ENCODE results near the gene WDR37.

The WDR37 gene

DNA sequence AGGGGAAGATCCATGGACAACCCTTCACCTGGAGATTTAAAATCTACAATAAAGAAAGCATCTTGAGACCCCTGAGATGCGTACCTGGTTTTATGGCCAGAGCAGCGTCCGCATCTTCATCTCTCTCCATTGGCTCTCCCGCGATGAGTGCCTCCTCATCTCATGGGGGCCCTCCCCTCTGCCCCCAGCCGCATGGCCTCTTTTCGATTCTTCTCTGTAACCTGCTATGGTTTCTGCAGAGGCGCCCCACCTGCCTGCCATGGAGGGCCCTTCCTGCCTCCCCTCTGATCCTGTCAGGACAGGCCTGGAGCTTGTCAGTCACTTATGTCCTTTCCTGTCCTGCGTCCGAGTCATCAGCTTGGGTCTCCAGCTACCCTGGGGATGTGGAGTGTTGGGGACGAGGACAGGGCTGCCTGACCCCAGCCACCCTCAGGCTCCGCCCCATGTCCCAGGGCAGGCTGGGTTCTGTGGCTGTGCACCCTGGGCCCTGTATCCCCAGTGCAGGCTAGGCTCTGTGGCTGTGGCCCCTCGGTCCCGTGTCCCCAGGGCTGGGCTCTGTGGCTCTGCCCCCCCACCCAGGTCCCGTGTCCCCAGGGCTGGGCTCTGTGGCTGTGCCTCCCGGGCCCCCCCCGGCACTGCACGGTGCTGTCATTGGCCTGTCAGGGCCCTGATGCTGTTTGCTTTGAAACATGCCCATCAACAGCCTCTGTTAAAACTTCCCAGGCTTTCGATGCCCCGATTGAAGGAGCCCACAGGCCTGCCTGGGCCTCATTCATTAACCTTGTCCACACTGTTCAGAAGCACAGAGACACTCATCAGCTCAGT lies 99.8 kb downstream of the WDR37 start:
- Histone ChIP-seq H3K9ac (ENCODE audit: low read depth, low read length, poor library complexity) (no peak overlapping the region), H3K4ac (ENCODE audit: low read length) (no peak overlapping the region), H3K79me1 (ENCODE audit: low read depth, low read length) (no peaks in the 10 kb centered on the region), H2BK120ac (ENCODE audit: low read depth, low read length) (no peak overlapping the region), H3K4me1 (ENCODE audit: control insufficient read depth in 2 of 2, insufficient read depth in 1 of 2, low read depth in 1 of 2, low read length in 2 of 2) (peaks cover 0 to 6% of the 10 kb centered on the region in 2 donors), H2AK5ac (ENCODE audit: low read depth, low read length) (peak overlapping the region; percentile 76), H4K91ac (ENCODE audit: low read depth, low read length, poor library complexity) (no peak overlapping the region), H2AFZ (ENCODE audit: low read length) (no peak overlapping the region), H3K27me3 (ENCODE audit: control insufficient read depth in 3 of 3, insufficient read depth in 3 of 3, low read depth in 1 of 3, low read length in 3 of 3) (peaks cover 0 to 21% (median 0%) of the 10 kb centered on the region in 3 experiments), H2BK5ac (ENCODE audit: low read length) (peak overlapping the region; percentile 84), H3K14ac (ENCODE audit: low read length) (no peak overlapping the region), H2BK15ac (ENCODE audit: low read length) (no peak overlapping the region), H3K23ac (ENCODE audit: low read depth, low read length, poor library complexity) (peak overlapping the region; percentile 75), H3K36me3 (replicated peaks in 1 of 2; ENCODE audit: control insufficient read depth in 2 of 2, insufficient read depth in 2 of 2, low read length in 2 of 2) (no peaks in the 10 kb centered on the region), H3K9me3 (replicated peaks in 1 of 2; ENCODE audit: control insufficient read depth in 2 of 2, insufficient read depth in 1 of 2, low read depth in 1 of 2, low read length in 2 of 2) (no peaks in the 10 kb centered on the region), H4K8ac (ENCODE audit: low read depth, low read length) (no peak overlapping the region), H3K4me3 (ENCODE audit: low read length in 2 of 2) (no peak overlapping the region), H2BK12ac (ENCODE audit: low read length) (no peak overlapping the region), H3K18ac (ENCODE audit: low read length) (peak overlapping the region; percentile 87), H3K4me2 (ENCODE audit: insufficient read depth, low read length, poor library complexity, severe bottlenecking) (no peak overlapping the region), H3K27ac (replicated peaks; ENCODE audit: low read length) (no peak overlapping the region)
- no CpG with 5 or more reads among the region's 20 CpGs for WGBS, 2 donors (ENCODE audit: extremely low coverage in 2 of 2, insufficient read length in 2 of 2, insufficient replicate concordance in 1 of 2)
- no peak for DNase-seq (ENCODE audit: low spot score)

DNA sequence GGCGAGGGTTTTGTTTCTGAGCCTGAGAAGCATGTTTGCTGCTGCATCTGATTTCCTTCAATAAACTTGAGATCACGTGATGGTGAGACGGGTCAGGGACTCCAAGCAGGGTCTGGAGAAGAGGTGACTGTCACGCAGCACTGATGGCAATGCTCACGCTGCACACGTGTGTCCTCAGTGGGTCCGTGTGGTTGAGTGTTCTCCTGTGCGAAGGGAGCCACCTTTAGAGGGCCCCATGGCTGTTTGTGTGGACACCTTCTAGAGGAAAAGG lies 100.4 kb downstream of the WDR37 start:
- peaks cover 0 to 6% of the 10 kb centered on the region in 2 donors for H3K4me1 ChIP-seq (ENCODE audit: control insufficient read depth in 2 of 2, insufficient read depth in 1 of 2, low read depth in 1 of 2, low read length in 2 of 2)
- no CpG with 5 or more reads among the region's 8 CpGs for WGBS, 2 donors (ENCODE audit: extremely low coverage in 2 of 2, insufficient read length in 2 of 2, insufficient replicate concordance in 1 of 2)

DNA sequence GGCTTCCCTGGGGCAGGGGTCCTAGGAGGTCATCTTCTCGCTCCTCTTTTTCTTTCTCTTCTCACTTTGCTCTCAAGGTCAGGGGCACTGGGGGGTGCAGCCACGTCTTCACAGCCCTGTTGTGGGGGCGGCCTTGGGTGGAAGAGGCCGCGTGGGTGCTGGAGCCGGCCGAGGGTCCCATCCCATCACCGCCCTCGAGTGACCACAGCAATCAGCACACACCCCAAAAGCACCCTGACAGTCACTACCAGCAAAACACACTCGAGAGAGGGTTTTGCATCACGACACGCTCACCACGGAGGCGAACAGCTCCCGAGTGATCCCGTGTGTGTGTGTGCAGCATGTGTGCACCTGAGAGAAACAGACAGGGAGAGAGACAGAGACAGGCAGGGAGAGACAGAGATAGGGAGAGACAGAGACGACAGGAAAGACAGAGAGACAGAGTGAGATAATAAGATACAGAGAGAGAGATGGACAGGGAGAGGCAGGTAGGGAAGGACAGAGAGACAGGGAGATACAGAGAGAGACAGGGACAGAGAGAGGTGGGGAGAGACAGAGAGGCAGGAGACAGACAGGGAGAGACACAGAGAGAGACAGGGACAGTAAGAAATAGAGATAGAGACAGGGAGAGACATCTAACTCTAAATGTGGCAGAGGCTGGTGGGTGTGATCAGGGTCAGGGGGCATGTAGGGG lies 100.9 kb downstream of the WDR37 start:
- no peaks in the 10 kb centered on the region for H3K79me1 ChIP-seq (ENCODE audit: low read depth, low read length)
- H3K18ac ChIP-seq (ENCODE audit: low read length): peak overlapping the region; percentile 77
- no peak overlapping the region for H4K91ac ChIP-seq (ENCODE audit: low read depth, low read length, poor library complexity)
- no peak overlapping the region for H2BK120ac ChIP-seq (ENCODE audit: low read depth, low read length)
- no peaks in the 10 kb centered on the region for H3K9me3 ChIP-seq (replicated peaks in 1 of 2; ENCODE audit: control insufficient read depth in 2 of 2, insufficient read depth in 1 of 2, low read depth in 1 of 2, low read length in 2 of 2)
- no peak overlapping the region for H3K4me2 ChIP-seq (ENCODE audit: insufficient read depth, low read length, poor library complexity, severe bottlenecking)
- DNase-seq (ENCODE audit: low spot score): no peak
- H3K4me3 ChIP-seq (ENCODE audit: low read length in 2 of 2): no peak overlapping the region
- H2BK12ac ChIP-seq (ENCODE audit: low read length): peak overlapping the region; percentile 16
- no peak overlapping the region for H4K8ac ChIP-seq (ENCODE audit: low read depth, low read length)
- H3K14ac ChIP-seq (ENCODE audit: low read length): peak overlapping the region; percentile 76
- H2BK5ac ChIP-seq (ENCODE audit: low read length): no peak overlapping the region
- no peak overlapping the region for H3K4ac ChIP-seq (ENCODE audit: low read length)
- peaks cover 0 to 6% of the 10 kb centered on the region in 2 donors for H3K4me1 ChIP-seq (ENCODE audit: control insufficient read depth in 2 of 2, insufficient read depth in 1 of 2, low read depth in 1 of 2, low read length in 2 of 2)
- no peak overlapping the region for H3K27ac ChIP-seq (replicated peaks; ENCODE audit: low read length)
- peak overlapping the region; percentile 78 for H3K23ac ChIP-seq (ENCODE audit: low read depth, low read length, poor library complexity)
- no peak overlapping the region for H3K9ac ChIP-seq (ENCODE audit: low read depth, low read length, poor library complexity)
- H3K27me3 ChIP-seq (ENCODE audit: control insufficient read depth in 3 of 3, insufficient read depth in 3 of 3, low read depth in 1 of 3, low read length in 3 of 3): peaks cover 0 to 18% (median 0%) of the 10 kb centered on the region in 3 experiments
- H2AK5ac ChIP-seq (ENCODE audit: low read depth, low read length): peak overlapping the region; percentile 62
- peak overlapping the region; percentile 50 for H2BK15ac ChIP-seq (ENCODE audit: low read length)
- H2AFZ ChIP-seq (ENCODE audit: low read length): no peak overlapping the region
- no CpG with 5 or more reads among the region's 17 CpGs for WGBS, 2 donors (ENCODE audit: extremely low coverage in 2 of 2, insufficient read length in 2 of 2, insufficient replicate concordance in 1 of 2)
- H3K36me3 ChIP-seq (replicated peaks in 1 of 2; ENCODE audit: control insufficient read depth in 2 of 2, insufficient read depth in 2 of 2, low read length in 2 of 2): no peaks in the 10 kb centered on the region

More for the DNA sequence above, 100.4 kb downstream of the WDR37 start:
- Histone ChIP-seq H3K4me2 (ENCODE audit: insufficient read depth, low read length, poor library complexity, severe bottlenecking) (no peak overlapping the region), H3K23ac (ENCODE audit: low read depth, low read length, poor library complexity) (peak overlapping the region; percentile 75), H2AFZ (ENCODE audit: low read length) (no peak overlapping the region), H3K4me3 (ENCODE audit: low read length in 2 of 2) (no peak overlapping the region), H3K14ac (ENCODE audit: low read length) (peak overlapping the region; percentile 76), H3K79me1 (ENCODE audit: low read depth, low read length) (no peaks in the 10 kb centered on the region), H4K8ac (ENCODE audit: low read depth, low read length) (no peak overlapping the region), H3K36me3 (replicated peaks in 1 of 2; ENCODE audit: control insufficient read depth in 2 of 2, insufficient read depth in 2 of 2, low read length in 2 of 2) (no peaks in the 10 kb centered on the region), H3K9ac (ENCODE audit: low read depth, low read length, poor library complexity) (no peak overlapping the region), H2BK15ac (ENCODE audit: low read length) (no peak overlapping the region), H2AK5ac (ENCODE audit: low read depth, low read length) (peak overlapping the region; percentile 76), H3K18ac (ENCODE audit: low read length) (peak overlapping the region; percentile 87), H2BK120ac (ENCODE audit: low read depth, low read length) (no peak overlapping the region), H2BK5ac (ENCODE audit: low read length) (peak overlapping the region; percentile 84), H4K91ac (ENCODE audit: low read depth, low read length, poor library complexity) (no peak overlapping the region), H3K27me3 (ENCODE audit: control insufficient read depth in 3 of 3, insufficient read depth in 3 of 3, low read depth in 1 of 3, low read length in 3 of 3) (peaks cover 0 to 18% (median 0%) of the 10 kb centered on the region in 3 experiments), H3K27ac (replicated peaks; ENCODE audit: low read length) (no peak overlapping the region), H3K9me3 (replicated peaks in 1 of 2; ENCODE audit: control insufficient read depth in 2 of 2, insufficient read depth in 1 of 2, low read depth in 1 of 2, low read length in 2 of 2) (no peaks in the 10 kb centered on the region), H2BK12ac (ENCODE audit: low read length) (no peak overlapping the region), H3K4ac (ENCODE audit: low read length) (peak overlapping the region; percentile 55)
- no peak for DNase-seq (ENCODE audit: low spot score)

DNA sequence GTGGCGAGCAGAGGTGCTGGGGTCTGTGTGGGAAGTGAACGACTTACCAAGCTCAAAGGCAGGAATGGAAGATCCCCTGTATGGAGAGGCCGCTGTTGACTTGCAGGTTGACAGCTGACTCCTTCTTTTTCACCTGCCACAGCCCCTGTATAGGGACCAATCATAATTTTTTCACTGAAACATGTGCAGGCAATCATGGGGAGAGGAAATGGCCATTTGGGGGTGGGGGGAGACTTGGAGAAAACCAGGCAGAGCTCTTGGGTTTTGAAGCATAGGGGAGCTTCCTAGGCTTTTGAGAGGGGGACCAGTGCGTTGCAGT lies 101.4 kb downstream of the WDR37 start:
- H3K27ac ChIP-seq (replicated peaks; ENCODE audit: low read length): no peak overlapping the region
- H2BK5ac ChIP-seq (ENCODE audit: low read length): no peak overlapping the region
- H3K18ac ChIP-seq (ENCODE audit: low read length): no peak overlapping the region
- H2AFZ ChIP-seq (ENCODE audit: low read length): no peak overlapping the region
- no peak overlapping the region for H3K9ac ChIP-seq (ENCODE audit: low read depth, low read length, poor library complexity)
- no peaks in the 10 kb centered on the region for H3K79me1 ChIP-seq (ENCODE audit: low read depth, low read length)
- H2AK5ac ChIP-seq (ENCODE audit: low read depth, low read length): no peak overlapping the region
- no peak overlapping the region for H4K8ac ChIP-seq (ENCODE audit: low read depth, low read length)
- H3K23ac ChIP-seq (ENCODE audit: low read depth, low read length, poor library complexity): no peak overlapping the region
- no peak overlapping the region for H2BK15ac ChIP-seq (ENCODE audit: low read length)
- peaks cover 0 to 6% of the 10 kb centered on the region in 2 donors for H3K4me1 ChIP-seq (ENCODE audit: control insufficient read depth in 2 of 2, insufficient read depth in 1 of 2, low read depth in 1 of 2, low read length in 2 of 2)
- DNase-seq (ENCODE audit: low spot score): no peak
- WGBS, 2 donors (ENCODE audit: extremely low coverage in 2 of 2, insufficient read length in 2 of 2, insufficient replicate concordance in 1 of 2): no CpG with 5 or more reads among the region's 4 CpGs
- H2BK120ac ChIP-seq (ENCODE audit: low read depth, low read length): no peak overlapping the region
- no peaks in the 10 kb centered on the region for H3K9me3 ChIP-seq (replicated peaks in 1 of 2; ENCODE audit: control insufficient read depth in 2 of 2, insufficient read depth in 1 of 2, low read depth in 1 of 2, low read length in 2 of 2)
- H4K91ac ChIP-seq (ENCODE audit: low read depth, low read length, poor library complexity): no peak overlapping the region
- H3K36me3 ChIP-seq (replicated peaks in 1 of 2; ENCODE audit: control insufficient read depth in 2 of 2, insufficient read depth in 2 of 2, low read length in 2 of 2): no peaks in the 10 kb centered on the region
- no peak overlapping the region for H3K14ac ChIP-seq (ENCODE audit: low read length)
- H2BK12ac ChIP-seq (ENCODE audit: low read length): no peak overlapping the region
- H3K27me3 ChIP-seq (ENCODE audit: control insufficient read depth in 3 of 3, insufficient read depth in 3 of 3, low read depth in 1 of 3, low read length in 3 of 3): peaks cover 0 to 21% (median 0%) of the 10 kb centered on the region in 3 experiments
- no peak overlapping the region for H3K4me2 ChIP-seq (ENCODE audit: insufficient read depth, low read length, poor library complexity, severe bottlenecking)
- no peak overlapping the region for H3K4me3 ChIP-seq (ENCODE audit: low read length in 2 of 2)
- H3K4ac ChIP-seq (ENCODE audit: low read length): no peak overlapping the region
